OCI-LY1 (cell line): ENCODE measurements around the gene ASB2.

Experiments used
- H2AFZ ChIP-seq: fragments of 200-600 bp; sonication (generic), shearing (Covaris generic); 2 replicates; pipeline ENCODE4 v1.6.0; 2014; ENCODE audit warnings: antibody characterized with exemption, mild to moderate bottlenecking, low read length
- H3F3A ChIP-seq: fragments of 200-600 bp; sonication (generic), shearing (Covaris generic); 2 replicates; pipeline ENCODE4 v1.6.0; 2014; ENCODE audit warnings: mild to moderate bottlenecking, antibody characterized with exemption, low read length, moderate library complexity; ENCODE audit not compliant: insufficient read depth
- H3K27ac ChIP-seq: fragments of 200-600 bp; sonication (generic); 2 replicates; pipeline ENCODE4 v1.5.1; 2014; ENCODE audit warnings: low read length, mixed run types, mild to moderate bottlenecking, low read depth; ENCODE audit not compliant: poor library complexity, severe bottlenecking
- H3K27me3 ChIP-seq: fragments of 200-600 bp; sonication (generic); 2 replicates; pipeline ENCODE4 v1.6.0; 2014; ENCODE audit warnings: antibody characterized with exemption, mild to moderate bottlenecking, low read length, moderate library complexity; ENCODE audit not compliant: insufficient read depth
- H3K36me3 ChIP-seq: fragments of 200-600 bp; sonication (generic); 2 replicates; pipeline ENCODE4 v1.6.1; 2014; ENCODE audit warnings: mild to moderate bottlenecking, antibody characterized with exemption, low read length, moderate library complexity, mixed read lengths; ENCODE audit not compliant: insufficient read depth
- H3K4me1 ChIP-seq: fragments of 200-600 bp; sonication (generic); 2 replicates; pipeline ENCODE4 v1.5.1; 2014; ENCODE audit warnings: mild to moderate bottlenecking, low read length, moderate library complexity; ENCODE audit not compliant: insufficient read depth, severe bottlenecking
- H3K4me2 ChIP-seq: fragments of 200-600 bp; sonication (generic), shearing (Covaris generic); 2 replicates; pipeline ENCODE4 v1.6.1; 2014; ENCODE audit warnings: low read length
- H3K4me3 ChIP-seq: fragments of 200-600 bp; sonication (generic); 2 replicates; pipeline ENCODE4 v1.5.1; 2014; ENCODE audit warnings: low read length, low read depth, mild to moderate bottlenecking, mixed read lengths; ENCODE audit not compliant: poor library complexity, severe bottlenecking
- H3K79me2 ChIP-seq: fragments of 200-600 bp; shearing (Covaris generic); 2 replicates; pipeline ENCODE4 v1.6.1; 2016; ENCODE audit warnings: mixed run types, low read length, mixed read lengths; ENCODE audit not compliant: insufficient read depth
- H3K9ac ChIP-seq: fragments of 200-600 bp; sonication (generic), shearing (Covaris generic); 2 replicates; pipeline ENCODE4 v1.6.1; 2014; ENCODE audit warnings: mild to moderate bottlenecking, low read length, mixed read lengths
- H3K9me2 ChIP-seq: fragments of 200-600 bp; sonication (generic), shearing (Covaris generic); 2 replicates; pipeline ENCODE4 v1.6.1; 2014; ENCODE audit warnings: low read depth, mild to moderate bottlenecking, low read length, mixed read lengths
- H3K9me3 ChIP-seq: fragments of 200-600 bp; shearing (Covaris generic); 2 replicates; pipeline ENCODE4 v1.6.1; 2014; ENCODE audit warnings: low read length, mixed read lengths
- H4K20me1 ChIP-seq: fragments of 200-600 bp; sonication (generic), shearing (Covaris generic); 2 replicates; pipeline ENCODE4 v1.6.0; 2016; ENCODE audit warnings: mild to moderate bottlenecking, low read length; ENCODE audit not compliant: insufficient read depth
- CTCF ChIP-seq: fragments of 200-600 bp; sonication (generic), shearing (Covaris generic); IDR thresholded peaks from 2 replicates; pipeline ENCODE4 v1.5.1; 2017; ENCODE audit warnings: mild to moderate bottlenecking, antibody characterized with exemption, low read length, moderate library complexity, mixed read lengths
- EZH2 ChIP-seq: fragments of 200-600 bp; sonication (generic), shearing (Covaris generic); IDR thresholded peaks from 2 replicates; pipeline ENCODE4 v1.8.0; 2017; ENCODE audit warnings: borderline replicate concordance, mixed run types, mild to moderate bottlenecking, antibody characterized with exemption, low read length, moderate library complexity, mixed read lengths

Gene ASB2

GRCh38 chr14:93987376-93987775 lies 11.0 kb upstream of the ASB2 start:
- Histone ChIP-seq H4K20me1 (no peaks in the 10 kb centered on the region), H3K9ac (no peak overlapping the region), H3K36me3 (no peaks in the 10 kb centered on the region), H2AFZ (no peak overlapping the region), H3K4me3 (no peak overlapping the region), H3K4me2 (no peak overlapping the region), H3F3A (no peaks in the 10 kb centered on the region), H3K9me2 (no peaks in the 10 kb centered on the region), H3K27me3 (no peaks in the 10 kb centered on the region), H3K4me1 (peaks cover 13% of the 10 kb centered on the region), H3K27ac (no peak overlapping the region), H3K9me3 (no peaks in the 10 kb centered on the region), H3K79me2 (no peaks in the 10 kb centered on the region)
- TF ChIP-seq EZH2 (no peak), CTCF (no peak)

- no peaks in the 10 kb centered on the region for H3F3A ChIP-seq
- no peaks in the 10 kb centered on the region for H3K27me3 ChIP-seq
- no peaks in the 10 kb centered on the region for H3K9me3 ChIP-seq
- no peaks in the 10 kb centered on the region for H3K79me2 ChIP-seq
- no peak overlapping the region for H3K4me2 ChIP-seq
- no peak overlapping the region for H3K9ac ChIP-seq
- H4K20me1 ChIP-seq: no peaks in the 10 kb centered on the region
- H3K4me3 ChIP-seq: no peak overlapping the region
- no peak overlapping the region for H3K27ac ChIP-seq
- peaks cover 14% of the 10 kb centered on the region for H3K4me1 ChIP-seq
- no peak overlapping the region for H2AFZ ChIP-seq
- TF ChIP-seq EZH2: no peak
- no peak for TF ChIP-seq CTCF
- no peaks in the 10 kb centered on the region for H3K9me2 ChIP-seq
- H3K36me3 ChIP-seq: no peaks in the 10 kb centered on the region
Observed at GRCh38 chr14:93986955-93987354, 10.6 kb upstream of the ASB2 start.

GRCh38 chr14:93984987-93985410 lies 8.6 kb upstream of the ASB2 start:
- Histone ChIP-seq H3K9ac (no peak overlapping the region; the same call in 1 of the 2 replicates), H2AFZ (no peak overlapping the region), H3K9me2 (no peaks in the 10 kb centered on the region), H4K20me1 (no peaks in the 10 kb centered on the region), H3K4me1 (peaks cover 32% of the 10 kb centered on the region), H3K27ac (no peak overlapping the region), H3F3A (no peaks in the 10 kb centered on the region), H3K4me2 (no peak overlapping the region), H3K79me2 (no peaks in the 10 kb centered on the region), H3K9me3 (no peaks in the 10 kb centered on the region), H3K4me3 (no peak overlapping the region), H3K36me3 (no peaks in the 10 kb centered on the region), H3K27me3 (no peaks in the 10 kb centered on the region)
- TF ChIP-seq EZH2 (no peak), CTCF (peak; percentile 53)
